Measurements from ENCODE around the gene MEP1A. TPM values are rescaled to one million over a fixed set of nuclear protein-coding genes. Genes with fewer than 3 reads are reported as not detected.

Gene MEP1A
- total RNA-seq, 4 donors from 2014 or later: 0.09 TPM; not detected in 3

GRCh38 chr6:46888578-46888977 is 95.4 kb downstream of the MEP1A start:
- H3K4me3 ChIP-seq: no peak overlapping the region
- H3K27ac ChIP-seq: no peak overlapping the region
- no peaks in the 10 kb centered on the region for H3K27me3 ChIP-seq
- no peaks in the 10 kb centered on the region for H3K9me3 ChIP-seq
- H3K4me1 ChIP-seq: no peaks in the 10 kb centered on the region
- TF ChIP-seq POLR2A (IDR thresholded peaks at IDR 0.05) (no peak), CTCF (IDR thresholded peaks at IDR 0.05) (no peak)
- DNase-seq: no peak
- intact Hi-C loops (cut with DNase I): no loop called here
- 71 to 81% methylated on average over 4 of the region's 4 CpGs for WGBS, 2 donors
- no peaks in the 10 kb centered on the region for H3K36me3 ChIP-seq

Other genes starting within 250 kb of the MEP1A start
- gene CYP39A1, start 140.6 kb upstream of the MEP1A start, total RNA-seq: 1 to 10 TPM; 2.8 to 9.2 (median 5.1) TPM
- 10 to 100 TPM in 1 of 4 donors, 1 to 10 TPM in 3; 6.5 to 29.8 (median 8.1) TPM for gene SLC25A27, start 140.4 kb upstream of the MEP1A start, total RNA-seq
- gene TDRD6, start 105.5 kb upstream of the MEP1A start, total RNA-seq: 1 to 10 TPM in 1 of 4 donors, under 1 TPM in 2, not detected in 1; 0.04 to 1.1 (median 0.22) TPM
- under 1 TPM in 2 of 4 donors, not detected in 2; 0.19 to 0.44 TPM for gene PLA2G7, start 58.0 kb upstream of the MEP1A start, total RNA-seq
- gene ANKRD66, start 46.5 kb upstream of the MEP1A start, total RNA-seq: not detected
- gene ADGRF5, start 128.5 kb downstream of the MEP1A start, total RNA-seq: 1 to 10 TPM; 1.1 to 9.5 (median 4.0) TPM
- gene ADGRF1, start 248.9 kb downstream of the MEP1A start, total RNA-seq: 10 to 100 TPM in 3 of 4 donors, 1 to 10 TPM in 1; 7.4 to 57.0 (median 43.6) TPM

All from esophagus squamous epithelium (tissue), 5 donors.